Islet precursor cell (in vitro differentiated cells): Measurements from ENCODE around the gene LIPC.

Experiments used
- DNase-seq: peaks from one replicate; pipeline ENCODE4 v3.0.0-alpha.2; 2018

Gene LIPC

DNA sequence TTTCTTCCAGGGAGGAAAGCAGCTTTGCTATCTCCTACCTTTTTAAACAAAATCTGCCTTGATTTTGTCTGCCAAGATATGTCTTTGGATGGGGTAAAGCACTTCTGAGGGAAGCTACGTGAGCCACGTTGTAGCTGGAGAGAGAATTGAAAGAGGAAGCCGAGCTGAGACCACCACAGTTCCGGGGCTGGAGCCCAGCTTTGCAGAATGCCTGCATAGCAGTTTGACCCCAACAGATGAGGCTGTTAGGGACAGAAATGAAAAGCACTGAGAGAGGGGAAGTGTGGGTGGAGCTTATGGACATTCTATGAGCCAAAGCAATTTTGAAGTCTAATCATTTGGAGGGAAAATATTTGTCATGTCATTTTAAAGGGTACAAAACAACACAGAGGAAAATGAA is 45.4 kb downstream of the LIPC start:
- no peak for DNase-seq

DNA sequence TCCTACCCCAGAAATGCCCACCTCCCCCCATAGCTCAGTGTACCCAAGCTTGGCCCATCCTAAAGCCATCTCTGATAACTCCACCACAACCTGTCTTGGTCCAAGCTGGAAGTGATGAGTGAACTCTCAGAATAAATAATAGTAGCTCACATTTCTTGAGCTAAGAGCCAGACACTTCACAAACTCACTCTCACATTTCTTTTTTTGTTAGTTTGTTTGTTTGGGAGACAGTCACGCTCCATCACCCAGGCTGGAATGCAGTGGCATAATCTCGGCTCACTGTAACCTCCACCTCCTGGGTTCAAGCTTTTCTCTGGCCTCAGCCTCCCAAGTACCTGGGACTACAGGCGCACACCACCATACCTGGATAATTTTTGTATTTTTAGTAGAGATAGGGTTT is 46.2 kb downstream of the LIPC start:
- DNase-seq: no peak

GRCh38 chr15:58478579-58478978 is 46.8 kb downstream of the LIPC start:
- DNase-seq: no peak

DNA sequence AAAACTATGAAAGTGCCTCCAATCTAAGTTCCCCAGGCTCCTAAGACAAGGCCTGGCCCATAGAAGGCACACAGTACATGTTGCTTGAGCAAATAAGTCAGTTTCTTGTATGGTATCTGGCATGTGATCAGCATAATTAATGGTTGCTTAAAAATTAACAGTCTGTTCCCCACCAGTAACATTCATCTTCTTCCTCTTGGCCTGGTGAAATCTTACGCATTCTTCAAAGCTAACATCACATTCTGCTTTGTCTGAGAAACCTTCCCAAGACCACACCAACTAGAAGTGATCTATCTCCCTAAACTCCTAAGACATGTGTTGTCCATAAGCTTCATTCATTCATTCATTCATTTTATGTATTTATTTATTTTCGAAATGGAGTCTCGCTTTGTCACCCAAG is 48.1 kb downstream of the LIPC start:
- no peak for DNase-seq

DNA sequence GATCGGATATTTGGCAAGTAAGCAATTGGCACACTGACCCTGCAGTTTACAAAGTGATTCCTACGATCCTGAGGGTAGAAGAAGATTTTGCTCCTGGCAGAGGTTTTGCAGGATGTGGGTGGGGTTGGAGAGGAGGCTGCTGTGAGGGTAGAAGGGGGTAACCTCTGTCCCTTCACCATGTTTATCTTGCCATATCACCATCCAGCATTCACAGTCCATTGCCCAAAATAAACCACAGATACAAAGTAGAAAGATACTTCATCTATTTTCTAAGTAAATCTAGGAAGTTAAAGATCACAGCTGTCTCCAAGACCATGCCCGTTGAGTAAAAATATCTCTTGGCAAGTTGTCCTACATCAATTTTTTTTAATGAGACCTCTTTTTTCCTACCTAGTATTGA is 51.6 kb downstream of the LIPC start:
- no peak for DNase-seq

DNA sequence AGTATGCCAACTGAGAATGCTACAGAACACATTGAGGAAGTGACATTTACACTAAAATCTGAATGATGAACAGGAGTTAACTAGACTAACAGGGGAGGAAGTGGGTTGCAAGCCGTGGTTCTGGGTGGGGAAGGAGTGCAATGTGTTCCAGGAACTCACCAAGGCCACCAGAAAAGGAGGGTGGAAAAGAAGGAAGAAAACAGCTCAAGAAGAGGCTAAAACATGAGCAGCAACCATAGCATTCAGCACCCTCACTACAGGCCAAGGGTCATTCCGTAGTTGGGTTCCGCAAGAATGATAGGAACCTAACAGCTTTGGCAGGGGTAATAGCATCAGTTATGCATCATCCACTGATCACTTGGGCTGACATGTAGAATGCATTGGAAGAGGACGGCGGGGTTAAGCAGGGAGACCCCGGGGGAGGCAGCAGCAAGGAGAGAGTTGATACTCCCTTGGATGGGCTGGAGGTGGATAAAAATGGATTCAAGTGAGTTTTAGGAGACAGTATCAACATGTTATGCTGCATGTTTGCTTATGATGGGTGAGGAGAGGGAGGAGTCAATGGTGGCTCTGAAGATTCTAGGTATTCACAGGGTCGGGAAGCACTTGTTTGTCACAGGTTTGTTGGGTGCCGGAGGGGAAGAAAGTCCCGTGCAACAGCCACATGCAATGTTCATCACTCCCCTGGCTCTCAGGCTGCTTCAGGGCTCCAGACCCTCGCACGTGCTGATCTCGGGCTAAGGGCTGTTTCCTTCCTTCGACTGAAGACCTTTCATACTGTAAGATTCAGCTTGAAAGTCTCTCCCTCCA is 53.2 kb downstream of the LIPC start:
- no peak for DNase-seq

- DNase-seq: no peak
Observed at GRCh38 chr15:58486062-58486461, 54.3 kb downstream of the LIPC start.

DNA sequence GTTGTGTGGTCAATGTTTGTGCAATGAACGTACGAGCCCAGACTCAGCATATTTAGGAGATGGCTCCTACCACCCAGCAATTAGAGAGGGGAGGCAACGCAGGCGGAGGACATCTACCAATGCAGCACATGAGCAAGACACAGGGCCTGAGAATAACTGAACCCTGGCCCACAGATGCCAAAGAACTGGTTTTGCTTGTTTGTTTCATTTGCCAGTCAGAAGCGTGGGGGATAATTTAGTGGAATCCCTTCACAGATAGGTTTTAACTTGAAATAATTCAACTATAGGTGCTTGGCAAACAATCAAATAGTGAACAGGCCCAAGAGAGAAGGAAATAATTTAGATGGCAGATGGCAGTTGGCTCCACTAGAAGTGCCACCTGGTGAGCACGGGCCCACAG is 54.8 kb downstream of the LIPC start:
- DNase-seq: no peak

DNA sequence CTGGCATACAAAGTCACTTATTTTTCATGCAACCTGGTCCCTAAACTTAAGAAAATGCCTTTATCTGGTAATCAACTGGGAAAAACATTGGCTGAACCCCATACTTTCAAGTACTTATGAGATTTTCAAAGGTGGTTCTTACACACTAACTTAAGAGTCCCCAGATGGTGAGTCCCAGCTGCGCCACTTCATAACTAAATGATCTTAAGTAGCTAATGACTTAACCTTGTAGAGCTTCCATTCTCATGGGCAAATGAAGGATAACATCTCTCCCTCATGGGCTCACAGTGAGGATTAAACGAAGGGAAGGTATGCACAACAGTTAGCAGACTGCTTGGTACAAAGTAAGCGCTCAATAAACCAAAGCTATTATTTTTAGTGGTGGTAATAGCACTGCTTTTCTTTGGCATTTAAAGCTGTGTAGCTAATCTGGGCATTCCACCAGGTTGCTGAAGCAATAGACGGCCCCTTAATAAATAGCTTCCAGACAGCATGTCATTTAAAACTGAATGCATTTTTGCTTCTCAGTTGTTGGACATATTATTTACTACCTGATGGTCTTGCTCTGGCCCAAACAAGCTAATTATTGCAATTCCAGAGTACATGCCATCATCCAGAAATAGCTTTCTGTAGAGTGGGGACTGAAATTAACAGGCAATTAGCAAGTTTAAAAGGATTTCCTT is 55.4 kb downstream of the LIPC start:
- DNase-seq: no peak

- no peak for DNase-seq
Observed at GRCh38 chr15:58487724-58488120, 55.9 kb downstream of the LIPC start.

GRCh38 chr15:58489289-58490085 is 57.7 kb downstream of the LIPC start:
- DNase-seq: no peak

DNA sequence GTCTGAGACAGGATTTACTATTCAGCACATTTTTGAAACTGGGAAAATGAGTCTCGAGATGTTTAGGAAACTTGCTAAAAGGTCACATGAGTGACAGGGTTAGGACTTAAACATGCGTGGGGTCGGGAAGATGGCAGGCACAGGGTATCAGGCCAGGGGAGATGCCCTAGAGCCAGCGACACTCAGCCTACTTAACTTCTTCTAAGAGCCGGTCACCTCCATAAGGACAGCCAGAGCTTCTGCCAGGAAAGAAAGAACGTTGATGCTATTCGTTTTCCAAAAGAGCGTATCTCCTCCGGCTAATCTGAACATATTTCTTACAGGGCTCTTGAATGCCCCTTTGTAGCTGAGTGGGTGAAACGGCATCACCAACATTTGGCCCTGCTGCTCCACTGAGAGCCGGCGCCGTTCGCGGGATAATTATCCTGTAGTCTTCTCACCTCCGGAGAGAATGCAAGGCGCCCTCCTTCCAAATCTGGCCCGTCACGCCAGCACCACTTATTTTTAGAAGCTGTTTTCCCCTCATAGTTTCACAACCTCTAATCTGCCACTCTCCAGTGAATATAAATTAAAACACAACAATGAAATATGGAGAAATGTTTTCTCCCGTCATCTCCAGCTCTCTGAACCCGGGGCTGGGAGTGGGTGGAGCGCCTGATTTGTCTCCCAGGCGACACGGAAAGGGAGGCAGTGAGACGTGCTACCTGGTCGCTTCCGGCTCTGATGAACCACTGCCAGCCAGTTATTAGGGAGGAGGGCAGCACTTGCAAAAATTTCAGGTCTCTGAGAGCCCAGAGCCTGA is 58.5 kb downstream of the LIPC start:
- no peak for DNase-seq

DNA sequence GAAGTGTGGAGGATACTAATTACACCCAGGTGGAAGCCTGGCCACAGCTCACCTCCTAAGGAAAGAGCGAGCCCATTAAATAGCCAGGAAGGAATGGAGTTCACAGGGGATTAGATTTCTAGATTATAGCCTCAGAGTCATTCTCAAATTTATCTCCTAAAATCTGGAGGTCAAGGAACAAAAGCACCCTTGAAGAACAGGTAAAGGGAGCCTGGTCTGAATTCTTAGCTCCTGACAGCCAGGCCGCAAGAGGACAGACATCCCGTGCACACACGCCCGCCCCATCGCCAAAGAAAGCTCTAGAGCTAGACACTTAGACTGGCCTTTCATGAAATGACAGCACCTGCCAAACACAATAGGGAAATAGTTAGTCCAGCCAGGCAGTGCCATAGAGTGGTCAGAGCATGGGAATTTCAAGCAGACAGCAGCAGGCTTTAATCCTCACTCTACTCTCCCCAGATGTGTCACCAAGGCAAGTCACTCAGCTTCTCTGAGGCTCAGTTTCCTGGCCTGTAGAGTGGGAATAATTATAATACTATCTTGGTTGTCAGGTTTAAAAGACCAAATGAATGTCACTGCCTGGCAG is 59.2 kb downstream of the LIPC start:
- peak; percentile 72 for DNase-seq

GRCh38 chr15:58491499-58492202 is 59.9 kb downstream of the LIPC start:
- no peak for DNase-seq

DNA sequence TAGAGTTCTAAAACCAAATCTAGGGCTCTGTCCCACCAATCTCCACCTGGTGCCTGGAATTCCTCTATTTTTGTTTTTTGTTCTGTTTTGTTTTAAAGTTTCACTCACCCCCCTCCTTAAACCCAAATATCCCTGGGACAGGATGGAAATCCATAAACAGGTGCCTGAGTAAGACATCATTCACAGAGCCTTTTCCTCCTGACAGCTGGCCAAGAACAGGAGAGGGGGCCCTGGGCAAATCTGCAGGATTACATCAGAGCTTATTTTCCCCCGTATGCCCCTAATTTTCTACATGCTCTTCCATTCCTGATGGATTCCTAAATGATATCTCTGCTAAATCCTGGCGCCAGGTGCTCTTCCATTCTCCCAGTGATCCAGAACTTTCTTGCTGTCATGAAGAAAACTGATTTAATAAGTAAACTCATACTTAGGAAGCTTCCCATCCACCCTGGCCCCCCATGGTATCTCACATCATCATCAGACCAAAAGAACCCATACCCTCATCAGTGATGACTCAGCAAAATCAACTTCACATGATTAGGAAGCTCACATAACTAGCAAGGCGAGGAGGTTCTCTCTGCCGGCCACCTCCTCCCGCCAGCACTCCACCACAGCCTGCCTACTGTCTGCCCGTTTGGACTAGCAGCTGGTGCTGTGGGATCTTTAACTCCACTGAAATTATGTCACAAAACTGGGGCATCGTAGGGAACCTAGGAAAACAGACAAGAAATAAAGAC is 61.0 kb downstream of the LIPC start:
- no peak for DNase-seq

DNA sequence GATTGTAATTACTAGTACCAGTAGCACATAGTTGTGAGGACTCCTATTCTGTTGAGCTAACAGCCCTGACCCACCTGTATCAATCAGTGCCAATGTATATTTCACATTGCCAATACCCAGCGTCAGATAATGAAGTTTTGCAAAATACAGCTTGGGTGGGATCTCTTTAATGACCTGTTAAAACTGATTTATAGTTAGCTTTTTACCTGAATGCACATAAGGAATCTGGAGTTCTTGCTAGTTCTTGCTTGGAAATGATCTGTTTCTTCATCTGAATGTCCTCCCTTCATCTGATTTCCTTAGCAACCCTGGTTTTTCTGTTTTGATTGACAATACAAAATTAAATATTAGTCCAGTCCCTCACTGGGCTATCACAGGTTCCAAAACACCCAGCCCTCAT is 62.8 kb downstream of the LIPC start:
- no peak for DNase-seq

DNA sequence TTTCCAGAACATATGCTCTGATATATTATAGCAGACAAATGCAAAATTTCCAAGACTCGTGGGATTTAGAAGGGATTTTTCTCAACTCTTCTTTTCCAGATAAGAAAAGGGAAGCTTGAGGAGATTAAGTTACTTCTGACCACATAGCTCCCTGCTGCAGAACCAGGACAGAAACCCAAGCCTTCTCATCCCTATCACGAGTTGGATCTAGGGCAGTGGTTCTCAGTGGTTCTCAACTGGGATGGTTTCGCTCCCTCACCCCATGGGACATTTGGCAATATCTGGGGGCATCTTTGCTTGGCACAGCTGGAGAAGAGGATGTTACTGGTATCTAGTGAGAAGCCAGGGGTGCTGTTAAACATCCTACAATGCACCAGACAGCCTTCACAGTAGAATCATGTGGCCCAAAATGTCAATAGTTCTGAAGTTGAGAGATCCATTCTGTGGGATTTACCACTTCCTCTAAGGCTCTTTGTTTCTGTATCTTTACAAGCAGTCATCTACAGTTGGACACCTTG is 64.2 kb downstream of the LIPC start:
- no peak for DNase-seq

GRCh38 chr15:58497046-58497785 is 65.4 kb downstream of the LIPC start:
- DNase-seq: no peak

- peak; percentile 80 for DNase-seq
Observed at GRCh38 chr15:58498821-58499580, 67.2 kb downstream of the LIPC start.
